Measurements from ENCODE around the gene UPF2. TPM values are rescaled to one million over a fixed set of nuclear protein-coding genes. Genes with fewer than 3 reads are reported as not detected.

Gene UPF2
- polyA plus RNA-seq, 1 donor (not counting 4 experiments of a cell fraction or from before 2014, with no cell fraction given), result 20.3 TPM

DNA sequence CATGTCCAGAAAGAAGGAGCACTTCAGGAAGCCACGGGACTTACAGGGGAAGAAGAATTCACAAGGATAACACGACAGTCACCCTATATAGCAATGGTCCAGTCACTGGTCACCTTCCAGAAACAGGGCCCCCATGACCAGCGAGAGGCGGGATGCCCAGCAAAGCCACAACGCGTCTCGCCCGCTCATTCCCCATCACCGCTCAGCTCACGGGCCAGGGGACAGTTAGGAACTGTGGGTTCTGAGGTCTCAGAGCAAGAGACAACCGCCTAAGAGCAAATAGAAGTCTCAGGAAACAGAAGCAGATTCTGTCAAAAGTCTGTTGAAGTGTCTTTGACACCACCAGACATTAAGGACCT lies 147.5 kb downstream of the UPF2 start:
- Histone ChIP-seq H3K27ac (ENCODE audit: control insufficient read depth, insufficient read depth, low read length) (no peak overlapping the region), H3K79me2 (ENCODE audit: control insufficient read depth, insufficient read depth, low read length) (no peaks in the 10 kb centered on the region), H3K27me3 (ENCODE audit: control insufficient read depth, extremely low read depth, insufficient read depth, low read length) (no peaks in the 10 kb centered on the region), H3K36me3 (ENCODE audit: control insufficient read depth in 2 of 2, extremely low read depth in 1 of 2, insufficient read depth in 2 of 2, low read length in 2 of 2) (no peaks in the 10 kb centered on the region), H3K4me3 (ENCODE audit: control insufficient read depth in 2 of 3, extremely low read depth in 1 of 3, insufficient read depth in 2 of 3, low read depth in 1 of 3, low read length in 3 of 3) (no peak overlapping the region), H3K4me1 (ENCODE audit: control insufficient read depth, extremely low read depth, insufficient read depth, low read length) (peaks cover 16% of the 10 kb centered on the region), H3K9ac (ENCODE audit: control insufficient read depth, extremely low read depth, insufficient read depth, low read length) (no peak overlapping the region), H2AFZ (ENCODE audit: control insufficient read depth, low read length) (no peak overlapping the region), H4K20me1 (ENCODE audit: control insufficient read depth, extremely low read depth, insufficient read depth, low read length) (no peaks in the 10 kb centered on the region), H3K9me1 (ENCODE audit: control insufficient read depth, extremely low read depth, insufficient read depth, low read length) (no peaks in the 10 kb centered on the region), H3K4me2 (ENCODE audit: control insufficient read depth, extremely low read depth, insufficient read depth, low read depth, low read length) (no peak overlapping the region), H3K9me3 (ENCODE audit: control insufficient read depth, low read depth, low read length) (no peaks in the 10 kb centered on the region)
- dilution Hi-C loops (cut with MboI; ENCODE audit: extremely low pct_ligation_motif_present, low sequenced_read_pairs), result no loop called here
- TF ChIP-seq, protein P1, sequence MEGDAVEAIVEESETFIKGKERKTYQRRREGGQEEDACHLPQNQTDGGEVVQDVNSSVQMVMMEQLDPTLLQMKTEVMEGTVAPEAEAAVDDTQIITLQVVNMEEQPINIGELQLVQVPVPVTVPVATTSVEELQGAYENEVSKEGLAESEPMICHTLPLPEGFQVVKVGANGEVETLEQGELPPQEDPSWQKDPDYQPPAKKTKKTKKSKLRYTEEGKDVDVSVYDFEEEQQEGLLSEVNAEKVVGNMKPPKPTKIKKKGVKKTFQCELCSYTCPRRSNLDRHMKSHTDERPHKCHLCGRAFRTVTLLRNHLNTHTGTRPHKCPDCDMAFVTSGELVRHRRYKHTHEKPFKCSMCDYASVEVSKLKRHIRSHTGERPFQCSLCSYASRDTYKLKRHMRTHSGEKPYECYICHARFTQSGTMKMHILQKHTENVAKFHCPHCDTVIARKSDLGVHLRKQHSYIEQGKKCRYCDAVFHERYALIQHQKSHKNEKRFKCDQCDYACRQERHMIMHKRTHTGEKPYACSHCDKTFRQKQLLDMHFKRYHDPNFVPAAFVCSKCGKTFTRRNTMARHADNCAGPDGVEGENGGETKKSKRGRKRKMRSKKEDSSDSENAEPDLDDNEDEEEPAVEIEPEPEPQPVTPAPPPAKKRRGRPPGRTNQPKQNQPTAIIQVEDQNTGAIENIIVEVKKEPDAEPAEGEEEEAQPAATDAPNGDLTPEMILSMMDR (optimal IDR thresholded peaks at IDR 0.05 in 1 of 3, IDR thresholded peaks at IDR 0.05 in 1 of 3, conservative IDR thresholded peaks at IDR 0.05 in 1 of 3; ENCODE audit: extremely low read depth in 1 of 3, insufficient read depth in 2 of 3, low read length in 3 of 3), result no peak
- TF ChIP-seq EZH2 (IDR thresholded peaks at IDR 0.05; ENCODE audit: low read length), result no peak
- FAIRE-seq (no peak), DNase-seq (ENCODE audit: low read depth, low spot score) (no peak)

DNA sequence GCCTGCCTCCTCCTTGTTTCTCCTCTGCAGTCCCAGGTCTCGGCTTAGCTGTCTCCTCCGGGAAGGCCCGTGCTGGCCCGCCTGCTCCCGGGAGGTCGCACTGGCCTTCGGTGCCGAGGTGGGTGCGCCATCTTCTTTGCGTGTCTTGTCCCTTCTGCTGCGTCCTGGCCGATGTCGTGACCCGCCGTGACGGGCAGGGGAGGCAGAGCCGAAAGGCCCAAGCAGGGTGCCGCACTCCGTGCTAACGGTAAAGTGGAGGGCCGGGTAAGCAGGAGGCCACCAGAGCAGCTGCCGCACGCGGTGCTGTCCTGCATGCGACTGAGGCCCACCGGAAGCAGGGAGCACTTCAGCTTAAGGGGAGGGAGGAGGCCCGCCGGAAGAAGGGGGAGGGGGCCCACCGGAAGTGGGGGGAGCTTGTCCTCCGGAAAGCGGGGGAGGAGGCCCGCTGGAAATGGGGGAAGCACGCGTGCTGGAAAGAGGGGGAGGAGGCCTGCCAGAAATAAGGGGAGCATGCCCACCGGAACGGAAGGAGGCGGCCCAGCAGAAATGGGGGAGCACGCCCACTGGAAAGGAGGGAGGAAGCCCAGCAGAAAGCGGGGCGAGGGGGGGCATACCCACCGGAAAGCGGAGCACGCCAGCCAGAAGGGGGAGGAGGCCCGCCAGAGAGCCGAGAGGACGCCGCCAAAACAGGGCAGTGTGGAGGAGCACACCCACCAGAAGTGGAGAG lies 148.1 kb downstream of the UPF2 start:
- no peak overlapping the region for H3K4me3 ChIP-seq (ENCODE audit: control insufficient read depth in 2 of 3, extremely low read depth in 1 of 3, insufficient read depth in 2 of 3, low read depth in 1 of 3, low read length in 3 of 3)
- no peak overlapping the region for H2AFZ ChIP-seq (ENCODE audit: control insufficient read depth, low read length)
- TF ChIP-seq, protein P1 (optimal IDR thresholded peaks at IDR 0.05 in 1 of 3, IDR thresholded peaks at IDR 0.05 in 1 of 3, conservative IDR thresholded peaks at IDR 0.05 in 1 of 3; ENCODE audit: extremely low read depth in 1 of 3, insufficient read depth in 2 of 3, low read length in 3 of 3), result no peak
- no peak for TF ChIP-seq EZH2 (IDR thresholded peaks at IDR 0.05; ENCODE audit: low read length)
- dilution Hi-C loops (cut with MboI; ENCODE audit: extremely low pct_ligation_motif_present, low sequenced_read_pairs), result no loop called here
- no peak overlapping the region for H3K27ac ChIP-seq (ENCODE audit: control insufficient read depth, insufficient read depth, low read length)
- H4K20me1 ChIP-seq (ENCODE audit: control insufficient read depth, extremely low read depth, insufficient read depth, low read length), result no peaks in the 10 kb centered on the region
- peaks cover 16% of the 10 kb centered on the region for H3K4me1 ChIP-seq (ENCODE audit: control insufficient read depth, extremely low read depth, insufficient read depth, low read length)
- H3K9me1 ChIP-seq (ENCODE audit: control insufficient read depth, extremely low read depth, insufficient read depth, low read length), result no peaks in the 10 kb centered on the region
- H3K9ac ChIP-seq (ENCODE audit: control insufficient read depth, extremely low read depth, insufficient read depth, low read length), result no peak overlapping the region
- H3K9me3 ChIP-seq (ENCODE audit: control insufficient read depth, low read depth, low read length), result no peaks in the 10 kb centered on the region
- H3K79me2 ChIP-seq (ENCODE audit: control insufficient read depth, insufficient read depth, low read length), result no peaks in the 10 kb centered on the region
- DNase-seq (ENCODE audit: low read depth, low spot score), result no peak
- FAIRE-seq, result no peak
- H3K27me3 ChIP-seq (ENCODE audit: control insufficient read depth, extremely low read depth, insufficient read depth, low read length), result no peaks in the 10 kb centered on the region
- no peak overlapping the region for H3K4me2 ChIP-seq (ENCODE audit: control insufficient read depth, extremely low read depth, insufficient read depth, low read depth, low read length)
- H3K36me3 ChIP-seq (ENCODE audit: control insufficient read depth in 2 of 2, extremely low read depth in 1 of 2, insufficient read depth in 2 of 2, low read length in 2 of 2), result no peaks in the 10 kb centered on the region
